ENCODE measurements around the gene S100A7. TPM values are rescaled to one million over a fixed set of nuclear protein-coding genes. Genes with fewer than 3 reads are reported as not detected.

S100A7 gene
- polyA plus RNA-seq, 6 donors from 2014 or later: not detected

GRCh38 chr1:153490272-153491051 is 30.0 kb upstream of the S100A7 start:
- Mint-ChIP-seq H3K36me3 (no peaks in the 10 kb centered on the region), H3K4me3 (no peak overlapping the region), H3K27ac (peak overlapping the region in 2 of 6 donors; percentile 62 to 88), H3K9me3 (peaks cover 0 to 2% (median 0%) of the 10 kb centered on the region in 7 donors), H3K27me3 (peaks cover 15 to 44% (median 41%) of the 10 kb centered on the region in 3 donors), H3K4me1 (peaks cover 8 to 13% (median 8%) of the 10 kb centered on the region in 3 donors)
- DNase-seq (no peak), ATAC-seq (ENCODE audit: low read depth in 2 of 2) (no peak)

DNA sequence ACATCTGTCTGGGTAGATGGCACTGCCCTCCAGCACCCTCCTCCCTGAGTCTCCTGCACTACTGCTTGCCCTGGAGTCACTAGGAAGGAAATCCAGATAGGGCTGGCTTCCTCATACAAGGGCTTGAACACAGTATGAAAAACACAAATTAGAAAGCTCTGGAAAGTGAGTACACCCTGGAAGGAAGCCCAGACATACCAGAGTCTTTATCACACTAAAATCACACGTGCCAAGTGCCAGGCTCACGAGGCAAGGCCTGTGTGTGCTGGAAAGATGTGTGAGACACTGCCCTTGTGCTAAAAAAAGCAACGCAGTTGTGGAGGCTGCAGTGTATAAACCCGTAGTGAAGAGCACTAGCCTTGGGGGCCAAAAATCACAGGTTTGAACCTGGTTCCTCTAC is 28.3 kb upstream of the S100A7 start:
- Mint-ChIP-seq H3K27ac (no peak overlapping the region), H3K36me3 (no peaks in the 10 kb centered on the region), H3K4me3 (no peak overlapping the region), H3K4me1 (peaks cover 0 to 5% (median 0%) of the 10 kb centered on the region in 3 donors), H3K27me3 (peaks cover 26 to 57% (median 56%) of the 10 kb centered on the region in 3 donors), H3K9me3 (peaks cover 0 to 3% (median 0%) of the 10 kb centered on the region in 7 donors)
- ATAC-seq (ENCODE audit: low read depth in 2 of 2) (no peak), DNase-seq (no peak)

GRCh38 chr1:153487707-153488106 is 27.3 kb upstream of the S100A7 start:
- peak overlapping the region in 1 of 6 donors; percentile 12 for H3K27ac Mint-ChIP-seq
- no peaks in the 10 kb centered on the region for H3K36me3 Mint-ChIP-seq
- H3K4me3 Mint-ChIP-seq: no peak overlapping the region
- no peak for ATAC-seq (ENCODE audit: low read depth in 2 of 2)
- H3K9me3 Mint-ChIP-seq: peaks cover 0 to 3% (median 0%) of the 10 kb centered on the region in 7 donors
- H3K4me1 Mint-ChIP-seq: no peaks in the 10 kb centered on the region
- DNase-seq: no peak
- H3K27me3 Mint-ChIP-seq: peaks cover 30 to 63% (median 53%) of the 10 kb centered on the region in 3 donors

DNA sequence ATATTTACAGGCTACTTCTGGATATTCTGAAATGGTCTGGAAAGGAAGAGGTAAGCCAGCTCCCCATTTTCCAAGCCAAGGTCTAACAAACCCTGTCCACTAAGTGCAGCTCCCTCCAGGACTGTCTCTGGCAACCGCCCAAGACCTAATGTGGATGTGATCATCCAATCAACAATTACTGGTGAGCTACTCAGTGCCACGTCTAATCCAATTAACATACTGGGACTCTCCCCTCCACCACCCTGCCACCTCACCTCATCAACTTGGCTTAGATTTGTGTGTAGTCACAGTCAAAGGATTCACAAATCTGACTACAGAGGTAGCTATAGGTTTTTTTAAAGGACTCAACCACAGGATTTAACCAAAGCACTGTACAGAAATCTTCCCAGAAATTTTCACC is 25.4 kb upstream of the S100A7 start:
- peaks cover 0 to 3% (median 0%) of the 10 kb centered on the region in 7 donors for H3K9me3 Mint-ChIP-seq
- H3K4me1 Mint-ChIP-seq: no peaks in the 10 kb centered on the region
- H3K27me3 Mint-ChIP-seq: peaks cover 41 to 65% (median 52%) of the 10 kb centered on the region in 3 donors
- ATAC-seq (ENCODE audit: low read depth in 2 of 2): no peak
- H3K36me3 Mint-ChIP-seq: no peaks in the 10 kb centered on the region
- no peak for DNase-seq
- no peak overlapping the region for H3K4me3 Mint-ChIP-seq
- H3K27ac Mint-ChIP-seq: no peak overlapping the region

DNA sequence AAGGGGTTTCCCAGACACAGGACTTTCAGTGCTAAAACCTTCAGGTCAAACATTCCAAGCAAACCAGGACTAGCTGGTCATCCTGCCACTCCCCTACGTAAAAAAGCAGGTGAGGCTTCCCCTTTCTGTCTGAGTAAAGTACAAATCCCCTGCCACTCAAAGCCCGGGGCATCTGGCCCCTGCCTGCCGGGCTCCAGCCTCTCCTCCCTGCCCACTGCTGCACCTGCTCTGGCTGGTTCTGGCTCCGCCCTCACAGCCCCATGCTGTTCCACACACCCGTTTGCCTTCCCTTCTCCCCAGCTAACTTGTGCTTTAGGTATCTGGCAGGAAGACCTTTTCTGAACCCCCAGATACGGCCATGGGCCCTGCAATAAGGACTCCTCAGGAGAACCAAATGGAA is 23.3 kb upstream of the S100A7 start:
- H3K27ac Mint-ChIP-seq: no peak overlapping the region
- peaks cover 0 to 3% (median 0%) of the 10 kb centered on the region in 7 donors for H3K9me3 Mint-ChIP-seq
- no peaks in the 10 kb centered on the region for H3K36me3 Mint-ChIP-seq
- no peak overlapping the region for H3K4me3 Mint-ChIP-seq
- ATAC-seq (ENCODE audit: low read depth in 2 of 2) (no peak), DNase-seq (no peak)
- H3K4me1 Mint-ChIP-seq: no peaks in the 10 kb centered on the region
- peaks cover 51 to 74% (median 64%) of the 10 kb centered on the region in 3 donors for H3K27me3 Mint-ChIP-seq

DNA sequence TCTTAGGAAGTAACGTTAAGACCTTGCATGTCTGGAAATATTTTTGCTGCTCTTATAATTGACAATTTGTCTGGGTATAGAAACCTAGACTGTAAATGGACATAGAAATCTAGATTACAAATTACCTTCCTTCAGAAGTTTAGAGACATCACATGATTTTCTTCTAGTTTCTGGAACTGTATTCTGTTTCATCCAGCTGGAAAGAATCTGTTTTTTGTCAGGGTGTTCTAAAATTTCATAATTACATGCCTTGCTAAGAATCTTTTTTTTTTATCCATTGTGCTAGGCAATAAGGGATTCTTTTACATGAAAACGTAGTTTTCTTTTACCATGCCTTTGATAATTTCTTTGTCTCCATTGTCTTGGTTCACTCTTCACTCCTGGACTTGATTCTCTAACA is 20.7 kb upstream of the S100A7 start:
- DNase-seq: no peak
- Mint-ChIP-seq H3K4me1 (no peaks in the 10 kb centered on the region), H3K4me3 (no peak overlapping the region), H3K36me3 (no peaks in the 10 kb centered on the region), H3K27ac (peak overlapping the region in 1 of 6 donors; percentile 77), H3K27me3 (peaks cover 46 to 64% (median 63%) of the 10 kb centered on the region in 3 donors), H3K9me3 (peaks cover 0 to 4% (median 0%) of the 10 kb centered on the region in 7 donors)
- no peak for ATAC-seq (ENCODE audit: low read depth in 2 of 2)

GRCh38 chr1:153478692-153479618 is 18.5 kb upstream of the S100A7 start:
- H3K27me3 Mint-ChIP-seq: peaks cover 44 to 63% (median 56%) of the 10 kb centered on the region in 3 donors
- ATAC-seq (ENCODE audit: low read depth in 2 of 2) (no peak), DNase-seq (no peak)
- H3K27ac Mint-ChIP-seq: no peak overlapping the region
- peaks cover 0 to 6% of the 10 kb centered on the region in 2 donors for H3K36me3 Mint-ChIP-seq
- no peak overlapping the region for H3K4me3 Mint-ChIP-seq
- H3K4me1 Mint-ChIP-seq: no peaks in the 10 kb centered on the region
- peaks cover 0 to 6% (median 5%) of the 10 kb centered on the region in 7 donors for H3K9me3 Mint-ChIP-seq

DNA sequence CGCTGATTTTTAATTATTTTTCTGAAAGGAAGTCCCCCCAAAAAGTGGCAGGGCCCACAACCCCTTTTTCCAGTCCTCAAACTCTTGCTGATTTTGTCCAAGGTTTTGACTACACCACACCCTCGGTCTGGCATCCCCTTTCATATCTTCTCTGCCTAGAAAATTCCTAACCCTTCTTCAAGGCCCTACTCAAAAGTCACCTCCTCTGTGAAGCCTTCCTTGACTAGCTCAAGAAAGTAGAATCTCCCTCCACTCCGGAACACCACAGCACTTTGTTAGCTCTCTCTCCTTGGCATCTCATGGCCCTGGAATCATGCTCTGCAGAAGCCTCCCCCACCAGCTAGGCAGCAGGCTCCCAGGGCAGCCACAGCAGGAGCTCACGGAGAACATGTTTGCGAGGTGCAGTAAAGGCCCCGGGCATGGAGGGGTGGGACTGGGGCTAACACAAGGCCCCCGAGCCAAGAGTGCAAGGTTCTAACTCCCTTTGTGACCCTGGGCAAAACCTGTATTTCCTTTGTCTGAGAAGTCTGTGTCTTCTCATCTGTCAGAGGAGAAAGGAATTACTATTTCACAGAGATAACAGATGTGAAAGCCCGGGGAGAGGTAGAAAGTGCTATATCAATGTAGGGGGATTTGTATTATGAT is 17.7 kb upstream of the S100A7 start:
- H3K4me3 Mint-ChIP-seq: no peak overlapping the region
- H3K36me3 Mint-ChIP-seq: peaks cover 0 to 12% of the 10 kb centered on the region in 2 donors
- peaks cover 0 to 13% (median 6%) of the 10 kb centered on the region in 7 donors for H3K9me3 Mint-ChIP-seq
- ATAC-seq (ENCODE audit: low read depth in 2 of 2) (no peak), DNase-seq (no peak)
- H3K4me1 Mint-ChIP-seq: no peaks in the 10 kb centered on the region
- H3K27ac Mint-ChIP-seq: no peak overlapping the region
- H3K27me3 Mint-ChIP-seq: peaks cover 39 to 61% (median 54%) of the 10 kb centered on the region in 3 donors

DNA sequence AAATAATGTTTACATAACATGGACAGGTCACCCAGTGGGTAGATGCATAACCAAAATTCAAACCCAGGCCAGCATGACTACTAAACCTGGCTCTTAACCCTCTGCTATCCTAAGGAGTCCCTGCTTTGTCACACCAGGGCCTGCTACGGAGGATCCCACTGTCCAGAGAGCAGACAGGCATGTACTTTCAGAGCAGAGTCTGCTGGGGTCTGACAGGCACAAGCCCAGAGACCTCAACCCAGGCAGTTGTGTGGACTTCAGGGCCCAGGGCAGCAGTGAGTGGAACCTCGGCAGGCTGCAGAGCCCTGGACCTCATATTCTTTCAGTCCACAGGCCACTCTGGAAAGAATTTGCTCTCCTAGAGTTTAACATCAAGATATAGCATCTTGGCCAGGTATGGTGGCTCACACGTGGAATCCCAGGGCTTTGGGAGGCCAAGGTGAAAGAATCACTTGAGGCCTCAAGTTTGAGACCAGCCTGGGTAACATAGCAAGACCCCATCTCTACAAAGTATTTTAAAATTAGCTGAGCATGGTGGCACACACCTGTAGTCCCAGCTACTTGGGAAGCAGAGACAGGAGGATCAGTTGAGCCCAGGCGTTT is 16.1 kb upstream of the S100A7 start:
- no peaks in the 10 kb centered on the region for H3K4me1 Mint-ChIP-seq
- no peak for DNase-seq
- peaks cover 8 to 29% (median 20%) of the 10 kb centered on the region in 7 donors for H3K9me3 Mint-ChIP-seq
- H3K27ac Mint-ChIP-seq: no peak overlapping the region
- peaks cover 8 to 24% of the 10 kb centered on the region in 2 donors for H3K36me3 Mint-ChIP-seq
- H3K27me3 Mint-ChIP-seq: peaks cover 30 to 59% (median 54%) of the 10 kb centered on the region in 3 donors
- no peak overlapping the region for H3K4me3 Mint-ChIP-seq
- no peak for ATAC-seq (ENCODE audit: low read depth in 2 of 2)

- H3K9me3 Mint-ChIP-seq: peaks cover 14 to 40% (median 30%) of the 10 kb centered on the region in 7 donors
- no peak overlapping the region for H3K4me3 Mint-ChIP-seq
- ATAC-seq (ENCODE audit: low read depth in 2 of 2) (no peak), DNase-seq (no peak)
- no peak overlapping the region for H3K27ac Mint-ChIP-seq
- H3K4me1 Mint-ChIP-seq: no peaks in the 10 kb centered on the region
- H3K27me3 Mint-ChIP-seq: peaks cover 26 to 54% (median 50%) of the 10 kb centered on the region in 3 donors
- peaks cover 8 to 34% of the 10 kb centered on the region in 2 donors for H3K36me3 Mint-ChIP-seq
Measured at GRCh38 chr1:153475282-153475681, 14.8 kb upstream of the S100A7 start.

GRCh38 chr1:153474347-153474746 is 13.9 kb upstream of the S100A7 start:
- no peaks in the 10 kb centered on the region for H3K4me1 Mint-ChIP-seq
- H3K27ac Mint-ChIP-seq: peak overlapping the region in 1 of 6 donors; percentile 14
- H3K36me3 Mint-ChIP-seq: peaks cover 12 to 36% of the 10 kb centered on the region in 2 donors
- peaks cover 27 to 53% (median 50%) of the 10 kb centered on the region in 3 donors for H3K27me3 Mint-ChIP-seq
- no peak overlapping the region for H3K4me3 Mint-ChIP-seq
- peaks cover 14 to 40% (median 33%) of the 10 kb centered on the region in 7 donors for H3K9me3 Mint-ChIP-seq
- ATAC-seq (ENCODE audit: low read depth in 2 of 2): no peak
- no peak for DNase-seq

DNA sequence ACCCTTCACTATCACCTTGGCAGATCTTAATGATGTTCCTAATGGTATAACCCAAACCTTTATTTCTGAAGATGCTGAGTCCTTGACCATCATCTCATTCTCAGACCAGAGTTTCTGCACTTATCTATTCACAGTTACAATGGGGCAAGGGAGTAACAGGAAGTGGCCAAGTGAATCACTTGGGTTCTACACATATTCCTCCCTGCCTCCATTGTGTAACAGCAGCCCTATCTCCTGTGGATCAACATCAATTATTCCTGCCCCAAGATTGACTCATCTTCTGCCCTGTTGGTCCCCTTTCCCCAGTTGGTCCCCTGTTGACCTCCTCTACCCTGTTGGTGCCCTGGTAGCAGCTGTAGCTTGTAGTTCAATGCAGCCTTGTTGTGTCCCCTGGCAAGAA is 10.3 kb upstream of the S100A7 start:
- no peak overlapping the region for H3K4me3 Mint-ChIP-seq
- no peak for ATAC-seq (ENCODE audit: low read depth in 2 of 2)
- peaks cover 14 to 40% (median 33%) of the 10 kb centered on the region in 7 donors for H3K9me3 Mint-ChIP-seq
- H3K36me3 Mint-ChIP-seq: peaks cover 12 to 36% of the 10 kb centered on the region in 2 donors
- no peak overlapping the region for H3K27ac Mint-ChIP-seq
- H3K4me1 Mint-ChIP-seq: peaks cover 0 to 2% (median 0%) of the 10 kb centered on the region in 3 donors
- peaks cover 18 to 65% (median 57%) of the 10 kb centered on the region in 3 donors for H3K27me3 Mint-ChIP-seq
- DNase-seq: no peak

Data from naive B cell (primary cell).